Measurements from ENCODE around the gene TBPL2. TPM values are rescaled to one million over a fixed set of nuclear protein-coding genes. Genes with fewer than 3 reads are reported as not detected.

The TBPL2 gene
- total RNA-seq, 1 experiment from 2014 or later = not detected

DNA sequence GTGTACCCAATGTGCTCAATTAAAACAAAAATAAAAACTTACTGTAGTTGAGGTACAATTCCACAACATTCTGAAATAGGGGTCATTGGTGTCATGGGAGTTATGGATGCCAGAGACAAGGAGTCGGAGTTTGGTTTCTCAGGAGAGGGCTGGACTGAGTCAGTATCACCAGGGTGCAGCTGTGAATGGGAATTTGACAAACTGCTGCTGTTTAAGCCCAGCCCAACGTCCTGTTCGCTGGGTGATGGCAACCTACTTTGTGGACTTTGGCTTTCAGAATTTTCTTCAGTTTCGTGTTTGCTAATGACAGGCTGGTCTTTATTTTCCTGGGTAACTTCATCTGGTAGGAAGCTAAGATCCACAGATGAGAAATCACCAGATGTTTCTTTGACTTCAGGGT, 3.9 kb downstream of the TBPL2 start:
- ChIA-PET POLR2A (no interaction called here), CTCF (interaction anchor here (1.1 to 2.5 kb wide), 8 partner anchors 9 to 1051 kb away, joined by 4 to 26 read pairs (median 8); no protein-coding TSS in a partner anchor)
- no peaks in the 10 kb centered on the region for H3K4me1 Mint-ChIP-seq (ENCODE audit: insufficient read depth, unreplicated experiment)
- TF ChIP-seq, protein P1, sequence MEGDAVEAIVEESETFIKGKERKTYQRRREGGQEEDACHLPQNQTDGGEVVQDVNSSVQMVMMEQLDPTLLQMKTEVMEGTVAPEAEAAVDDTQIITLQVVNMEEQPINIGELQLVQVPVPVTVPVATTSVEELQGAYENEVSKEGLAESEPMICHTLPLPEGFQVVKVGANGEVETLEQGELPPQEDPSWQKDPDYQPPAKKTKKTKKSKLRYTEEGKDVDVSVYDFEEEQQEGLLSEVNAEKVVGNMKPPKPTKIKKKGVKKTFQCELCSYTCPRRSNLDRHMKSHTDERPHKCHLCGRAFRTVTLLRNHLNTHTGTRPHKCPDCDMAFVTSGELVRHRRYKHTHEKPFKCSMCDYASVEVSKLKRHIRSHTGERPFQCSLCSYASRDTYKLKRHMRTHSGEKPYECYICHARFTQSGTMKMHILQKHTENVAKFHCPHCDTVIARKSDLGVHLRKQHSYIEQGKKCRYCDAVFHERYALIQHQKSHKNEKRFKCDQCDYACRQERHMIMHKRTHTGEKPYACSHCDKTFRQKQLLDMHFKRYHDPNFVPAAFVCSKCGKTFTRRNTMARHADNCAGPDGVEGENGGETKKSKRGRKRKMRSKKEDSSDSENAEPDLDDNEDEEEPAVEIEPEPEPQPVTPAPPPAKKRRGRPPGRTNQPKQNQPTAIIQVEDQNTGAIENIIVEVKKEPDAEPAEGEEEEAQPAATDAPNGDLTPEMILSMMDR (IDR thresholded peaks at IDR 0.05; ENCODE audit: unreplicated experiment) = no peak
- no peak for DNase-seq (ENCODE audit: unreplicated experiment)
- H3K9me3 Mint-ChIP-seq (ENCODE audit: unreplicated experiment) = no peaks in the 10 kb centered on the region
- H3K27me3 Mint-ChIP-seq (ENCODE audit: insufficient read depth, unreplicated experiment) = peaks cover 16% of the 10 kb centered on the region
- no peaks in the 10 kb centered on the region for H3K36me3 Mint-ChIP-seq (ENCODE audit: insufficient read depth, unreplicated experiment)
- no TSS peak for BruUV-seq (replicated peaks)
- intact Hi-C loops (cut with micrococcal nuclease) = loop anchor here (5.0 kb wide), 1 partner anchor 806 kb away; no protein-coding TSS in a partner anchor
- H3K27ac Mint-ChIP-seq (ENCODE audit: low read depth, unreplicated experiment) = no peak overlapping the region
- H3K4me3 Mint-ChIP-seq (ENCODE audit: unreplicated experiment) = no peak overlapping the region

DNA sequence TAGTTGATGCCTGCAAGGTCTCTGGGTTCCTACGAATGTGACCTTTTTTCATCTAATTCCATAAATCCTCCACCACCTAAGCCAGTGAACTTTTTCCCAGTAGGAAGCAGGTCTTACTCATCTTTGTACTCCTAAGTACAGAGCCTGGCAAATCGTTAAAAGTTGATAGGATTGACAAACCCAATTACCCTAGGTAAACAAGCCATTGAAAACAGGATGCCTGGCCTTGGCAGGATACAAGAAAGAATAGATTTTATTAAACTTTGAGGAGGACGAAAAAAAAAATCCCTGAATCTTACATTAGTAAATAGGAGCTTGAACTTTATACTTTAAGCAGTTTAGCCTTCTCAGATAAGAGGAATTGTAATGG, 5.6 kb downstream of the TBPL2 start:
- TF ChIP-seq, protein P1 (IDR thresholded peaks at IDR 0.05; ENCODE audit: unreplicated experiment) = no peak
- ChIA-PET CTCF (interaction anchor here (0.7 to 1.6 kb wide), 6 partner anchors 18 to 1049 kb away, joined by 3 to 9 read pairs (median 4); no protein-coding TSS in a partner anchor), POLR2A (interaction anchor here (0.6 to 0.8 kb wide), 5 partner anchors 11 to 750 kb away, joined by 3 read pairs; no protein-coding TSS in a partner anchor)
- Mint-ChIP-seq H3K9me3 (ENCODE audit: unreplicated experiment) (no peaks in the 10 kb centered on the region), H3K4me3 (ENCODE audit: unreplicated experiment) (no peak overlapping the region), H3K36me3 (ENCODE audit: insufficient read depth, unreplicated experiment) (no peaks in the 10 kb centered on the region), H3K27ac (ENCODE audit: low read depth, unreplicated experiment) (no peak overlapping the region), H3K27me3 (ENCODE audit: insufficient read depth, unreplicated experiment) (peaks cover 16% of the 10 kb centered on the region), H3K4me1 (ENCODE audit: insufficient read depth, unreplicated experiment) (peaks cover 3% of the 10 kb centered on the region)
- no TSS peak for BruUV-seq (replicated peaks)
- DNase-seq (ENCODE audit: unreplicated experiment) = no peak
- intact Hi-C loops (cut with micrococcal nuclease) = loop anchor here (5.0 kb wide), 1 partner anchor 808 kb away; no protein-coding TSS in a partner anchor

DNA sequence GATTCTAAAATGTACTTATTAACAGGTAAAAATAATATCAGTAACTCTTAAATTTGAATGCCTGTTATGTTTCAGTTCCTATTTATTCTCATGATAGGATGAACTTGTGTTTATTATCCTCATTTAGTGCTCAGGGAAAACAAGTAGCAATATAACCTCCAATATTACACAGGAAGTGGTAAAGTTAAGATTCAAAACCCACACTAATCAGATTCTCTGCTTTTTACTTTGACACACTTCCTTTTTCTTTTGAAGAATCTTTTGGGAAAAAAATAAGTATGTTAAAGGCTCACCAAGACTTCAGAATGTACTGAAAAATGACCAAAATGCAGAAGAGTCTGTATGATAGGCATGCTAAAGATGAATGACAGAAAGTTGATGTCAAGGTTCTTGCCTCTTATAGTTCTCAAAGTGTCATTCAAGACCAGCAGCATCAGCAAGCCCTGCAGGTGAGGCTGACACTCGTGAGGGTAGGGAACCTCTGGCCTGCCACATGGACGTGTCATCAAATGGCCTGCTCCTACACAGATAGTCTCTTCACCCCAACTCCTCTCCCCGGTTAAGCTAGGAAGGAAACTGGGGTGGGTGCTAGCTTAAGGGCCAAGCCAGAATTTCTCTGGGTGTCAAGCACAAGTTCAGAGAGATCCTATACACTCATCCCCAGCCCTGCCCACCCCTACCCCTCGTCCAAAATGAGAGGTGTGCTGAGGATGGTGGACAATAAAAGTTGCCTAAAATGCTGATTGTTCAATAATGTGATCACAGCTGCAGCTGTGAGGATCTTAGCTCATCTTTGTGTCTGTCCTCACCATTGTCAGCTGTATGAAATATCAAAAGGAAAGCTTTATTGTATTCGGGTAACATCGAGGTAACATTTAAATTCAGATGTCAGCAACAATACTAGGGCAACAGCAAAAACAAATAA, 6.3 kb downstream of the TBPL2 start:
- no peak overlapping the region for H3K4me3 Mint-ChIP-seq (ENCODE audit: unreplicated experiment)
- H3K36me3 Mint-ChIP-seq (ENCODE audit: insufficient read depth, unreplicated experiment) = no peaks in the 10 kb centered on the region
- H3K27ac Mint-ChIP-seq (ENCODE audit: low read depth, unreplicated experiment) = no peak overlapping the region
- ChIA-PET CTCF (interaction anchor here (0.7 to 2.3 kb wide), 7 partner anchors 12 to 1050 kb away, joined by 3 to 14 read pairs (median 4); no protein-coding TSS in a partner anchor), POLR2A (interaction anchor here (0.6 to 0.7 kb wide), 4 partner anchors 147 to 751 kb away, joined by 3 read pairs; no protein-coding TSS in a partner anchor)
- no peak for DNase-seq (ENCODE audit: unreplicated experiment)
- H3K9me3 Mint-ChIP-seq (ENCODE audit: unreplicated experiment) = no peaks in the 10 kb centered on the region
- peaks cover 16% of the 10 kb centered on the region for H3K27me3 Mint-ChIP-seq (ENCODE audit: insufficient read depth, unreplicated experiment)
- no TSS peak for BruUV-seq (replicated peaks)
- H3K4me1 Mint-ChIP-seq (ENCODE audit: insufficient read depth, unreplicated experiment) = peaks cover 5% of the 10 kb centered on the region
- intact Hi-C loops (cut with micrococcal nuclease) = no loop called here
- TF ChIP-seq, protein P1 (IDR thresholded peaks at IDR 0.05; ENCODE audit: unreplicated experiment) = no peak

DNA sequence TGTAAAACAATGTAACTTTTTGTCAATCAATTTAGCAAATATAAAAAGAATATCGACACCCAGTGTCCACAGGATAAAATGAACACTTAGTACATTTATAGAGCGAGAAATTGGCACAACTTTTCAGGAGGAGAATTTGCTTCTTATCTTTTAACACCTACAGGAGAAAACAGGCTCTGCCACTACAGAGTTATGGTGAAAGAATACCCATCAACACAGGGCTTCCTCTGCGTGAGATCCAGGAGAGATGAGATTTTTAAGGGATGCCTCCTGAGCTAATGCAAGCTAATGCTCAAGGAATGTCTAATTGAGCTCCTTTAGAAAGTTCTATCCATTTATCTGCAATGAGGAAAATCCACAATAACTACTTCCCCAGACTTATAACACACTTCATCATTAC, 7.8 kb downstream of the TBPL2 start:
- ChIA-PET POLR2A (interaction anchor here (0.6 to 0.7 kb wide), 3 partner anchors 94 to 997 kb away, joined by 3 to 4 read pairs (median 3); partner anchors contain the start of gene FBXO34), CTCF (interaction anchor here (0.6 to 2.3 kb wide), 10 partner anchors 13 to 1042 kb away, joined by 3 to 14 read pairs (median 3); no protein-coding TSS in a partner anchor)
- peaks cover 16% of the 10 kb centered on the region for H3K27me3 Mint-ChIP-seq (ENCODE audit: insufficient read depth, unreplicated experiment)
- H3K9me3 Mint-ChIP-seq (ENCODE audit: unreplicated experiment) = no peaks in the 10 kb centered on the region
- no TSS peak for BruUV-seq (replicated peaks)
- H3K36me3 Mint-ChIP-seq (ENCODE audit: insufficient read depth, unreplicated experiment) = no peaks in the 10 kb centered on the region
- H3K27ac Mint-ChIP-seq (ENCODE audit: low read depth, unreplicated experiment) = no peak overlapping the region
- DNase-seq (ENCODE audit: unreplicated experiment) = no peak
- TF ChIP-seq, protein P1 (IDR thresholded peaks at IDR 0.05; ENCODE audit: unreplicated experiment) = no peak
- no peak overlapping the region for H3K4me3 Mint-ChIP-seq (ENCODE audit: unreplicated experiment)
- intact Hi-C loops (cut with micrococcal nuclease) = no loop called here
- peaks cover 6% of the 10 kb centered on the region for H3K4me1 Mint-ChIP-seq (ENCODE audit: insufficient read depth, unreplicated experiment)
